Glutamatergic neuron (in vitro differentiated cells): ENCODE measurements around the gene UBXN11. TPM values are rescaled to one million over a fixed set of nuclear protein-coding genes. Genes with fewer than 3 reads are reported as not detected.

ENCODE experiments used
- DNase-seq: peaks from one replicate; pipeline ENCODE4 v3.0.0; 2022
- H3K27ac Mint-ChIP-seq: one replicate; pipeline ENCODE4 v1.8.0; 2020; ENCODE audit warnings: mild to moderate bottlenecking, mixed read lengths, inconsistent platforms; ENCODE audit not compliant: unreplicated experiment
- H3K27me3 Mint-ChIP-seq: one replicate; pipeline ENCODE4 v1.8.0; 2020; ENCODE audit warnings: mild to moderate bottlenecking, moderate library complexity, mixed read lengths, inconsistent platforms; ENCODE audit not compliant: unreplicated experiment
- H3K36me3 Mint-ChIP-seq: one replicate; pipeline ENCODE4 v1.8.0; 2020; ENCODE audit warnings: mild to moderate bottlenecking, mixed read lengths, inconsistent platforms; ENCODE audit not compliant: unreplicated experiment
- H3K4me1 Mint-ChIP-seq: one replicate; pipeline ENCODE4 v1.8.0; 2020; ENCODE audit warnings: mild to moderate bottlenecking, low read depth, mixed read lengths, inconsistent platforms; ENCODE audit not compliant: unreplicated experiment
- H3K4me3 Mint-ChIP-seq: one replicate; pipeline ENCODE4 v1.8.0; 2020; ENCODE audit warnings: mild to moderate bottlenecking, mixed read lengths, inconsistent platforms; ENCODE audit not compliant: unreplicated experiment
- H3K9me3 Mint-ChIP-seq: one replicate; pipeline ENCODE4 v1.8.0; 2020; ENCODE audit warnings: mild to moderate bottlenecking, moderate library complexity, mixed read lengths, inconsistent platforms; ENCODE audit not compliant: unreplicated experiment
- total RNA-seq: library from RNA; stranded (reverse); fragmentation: NEBNext Ultra II Directional; extraction: Animal tissue kit (Norgen Biotek cat#: 25700); gene quantifications from one replicate; pipeline ENCODE4 v1.2.1, GENCODE V29; 2021; ENCODE audit not compliant: unreplicated experiment
- TF ChIP-seq, protein P1 (sequence below): fragments of 200-600 bp; sonication (generic); IDR thresholded peaks from one replicate; pipeline ENCODE4 v1.5.0; 2021; ENCODE audit not compliant: partially characterized antibody, unreplicated experiment

UBXN11 gene
- total RNA-seq, 1 donor from 2014 or later, result 11.4 TPM

DNA sequence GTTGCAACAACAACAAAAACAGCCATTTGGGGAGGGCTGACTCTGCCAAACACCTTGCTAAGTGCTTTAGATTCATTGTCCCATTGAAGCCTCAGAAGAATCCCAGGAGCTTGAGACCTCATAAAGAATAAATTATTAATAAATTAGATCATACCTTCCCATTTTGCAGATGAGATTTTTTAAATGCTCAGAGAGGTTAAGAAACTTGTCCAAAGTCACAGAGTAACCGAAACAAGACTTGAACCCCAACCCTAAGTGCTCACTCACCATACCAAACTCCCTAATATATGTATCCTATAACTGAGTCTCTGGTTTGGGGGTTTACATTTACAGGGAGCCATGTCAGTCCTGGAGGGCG, 43.9 kb upstream of the UBXN11 start:
- no peaks in the 10 kb centered on the region for H3K4me1 Mint-ChIP-seq
- TF ChIP-seq, protein P1, sequence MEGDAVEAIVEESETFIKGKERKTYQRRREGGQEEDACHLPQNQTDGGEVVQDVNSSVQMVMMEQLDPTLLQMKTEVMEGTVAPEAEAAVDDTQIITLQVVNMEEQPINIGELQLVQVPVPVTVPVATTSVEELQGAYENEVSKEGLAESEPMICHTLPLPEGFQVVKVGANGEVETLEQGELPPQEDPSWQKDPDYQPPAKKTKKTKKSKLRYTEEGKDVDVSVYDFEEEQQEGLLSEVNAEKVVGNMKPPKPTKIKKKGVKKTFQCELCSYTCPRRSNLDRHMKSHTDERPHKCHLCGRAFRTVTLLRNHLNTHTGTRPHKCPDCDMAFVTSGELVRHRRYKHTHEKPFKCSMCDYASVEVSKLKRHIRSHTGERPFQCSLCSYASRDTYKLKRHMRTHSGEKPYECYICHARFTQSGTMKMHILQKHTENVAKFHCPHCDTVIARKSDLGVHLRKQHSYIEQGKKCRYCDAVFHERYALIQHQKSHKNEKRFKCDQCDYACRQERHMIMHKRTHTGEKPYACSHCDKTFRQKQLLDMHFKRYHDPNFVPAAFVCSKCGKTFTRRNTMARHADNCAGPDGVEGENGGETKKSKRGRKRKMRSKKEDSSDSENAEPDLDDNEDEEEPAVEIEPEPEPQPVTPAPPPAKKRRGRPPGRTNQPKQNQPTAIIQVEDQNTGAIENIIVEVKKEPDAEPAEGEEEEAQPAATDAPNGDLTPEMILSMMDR, result no peak
- H3K27me3 Mint-ChIP-seq, result peaks cover 3% of the 10 kb centered on the region
- H3K9me3 Mint-ChIP-seq, result peaks cover 3% of the 10 kb centered on the region
- H3K27ac Mint-ChIP-seq, result no peak overlapping the region
- DNase-seq, result no peak
- no peaks in the 10 kb centered on the region for H3K36me3 Mint-ChIP-seq
- no peak overlapping the region for H3K4me3 Mint-ChIP-seq

DNA sequence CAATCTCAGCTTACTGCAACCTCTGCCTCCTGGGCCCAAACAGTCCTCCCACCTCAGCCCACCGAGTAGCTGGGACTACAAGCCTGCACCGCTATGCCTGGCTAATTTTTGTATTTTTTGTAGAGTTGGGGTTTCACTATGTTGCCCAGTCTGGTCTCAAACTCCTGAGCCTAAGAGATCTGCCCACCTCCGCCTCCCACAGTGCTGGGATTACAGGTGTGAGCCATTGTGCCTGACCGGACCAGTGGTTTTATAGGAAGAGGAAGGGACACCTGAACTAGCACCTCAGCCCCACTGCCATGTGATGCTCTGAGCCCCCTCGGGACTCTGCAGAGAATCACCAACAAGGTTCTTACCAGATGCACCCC, 43.4 kb upstream of the UBXN11 start:
- Mint-ChIP-seq H3K27ac (no peak overlapping the region), H3K4me1 (no peaks in the 10 kb centered on the region)

DNA sequence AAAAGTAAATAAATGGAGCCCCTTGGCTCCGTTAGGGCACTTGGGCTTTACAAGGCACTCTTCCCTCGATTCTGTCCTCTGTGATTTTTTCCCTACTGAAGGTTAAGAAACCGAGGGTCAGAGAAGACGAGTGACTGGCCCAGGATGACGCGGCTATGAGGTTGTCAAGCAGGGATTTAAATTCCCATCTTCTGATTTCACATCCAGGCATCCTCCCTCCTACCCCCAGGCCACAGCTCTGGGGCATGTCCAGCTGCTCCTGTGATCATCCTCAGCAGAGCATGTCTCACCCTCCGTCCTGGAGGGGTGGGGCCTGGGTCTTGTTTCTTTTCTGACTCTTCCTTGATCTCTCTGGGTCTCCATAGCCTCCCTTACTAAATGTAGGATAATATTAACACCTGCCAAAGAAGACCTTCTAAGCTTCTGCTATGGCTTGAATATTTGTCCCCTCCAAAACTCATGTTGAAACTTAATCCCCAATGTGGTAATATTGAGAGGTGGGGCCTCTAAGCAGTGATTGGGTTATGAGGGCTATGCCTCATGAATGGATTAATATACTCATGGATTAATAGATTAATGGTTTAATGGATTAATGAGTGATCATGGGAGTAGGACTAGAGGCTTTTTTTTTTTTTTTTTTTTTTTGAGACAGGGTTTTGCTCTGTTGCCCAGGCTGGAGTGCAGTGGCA, 42.9 kb upstream of the UBXN11 start:
- DNase-seq, result no peak
- peaks cover 3% of the 10 kb centered on the region for H3K27me3 Mint-ChIP-seq
- peaks cover 3% of the 10 kb centered on the region for H3K9me3 Mint-ChIP-seq
- no peak overlapping the region for H3K4me3 Mint-ChIP-seq
- no peaks in the 10 kb centered on the region for H3K4me1 Mint-ChIP-seq
- TF ChIP-seq, protein P1, result no peak
- H3K36me3 Mint-ChIP-seq, result no peaks in the 10 kb centered on the region
- no peak overlapping the region for H3K27ac Mint-ChIP-seq

More for the DNA sequence above, 43.4 kb upstream of the UBXN11 start:
- Mint-ChIP-seq H3K36me3 (no peaks in the 10 kb centered on the region), H3K4me3 (no peak overlapping the region), H3K9me3 (peaks cover 3% of the 10 kb centered on the region), H3K27me3 (peaks cover 3% of the 10 kb centered on the region)
- TF ChIP-seq, protein P1, result no peak
- DNase-seq, result no peak

DNA sequence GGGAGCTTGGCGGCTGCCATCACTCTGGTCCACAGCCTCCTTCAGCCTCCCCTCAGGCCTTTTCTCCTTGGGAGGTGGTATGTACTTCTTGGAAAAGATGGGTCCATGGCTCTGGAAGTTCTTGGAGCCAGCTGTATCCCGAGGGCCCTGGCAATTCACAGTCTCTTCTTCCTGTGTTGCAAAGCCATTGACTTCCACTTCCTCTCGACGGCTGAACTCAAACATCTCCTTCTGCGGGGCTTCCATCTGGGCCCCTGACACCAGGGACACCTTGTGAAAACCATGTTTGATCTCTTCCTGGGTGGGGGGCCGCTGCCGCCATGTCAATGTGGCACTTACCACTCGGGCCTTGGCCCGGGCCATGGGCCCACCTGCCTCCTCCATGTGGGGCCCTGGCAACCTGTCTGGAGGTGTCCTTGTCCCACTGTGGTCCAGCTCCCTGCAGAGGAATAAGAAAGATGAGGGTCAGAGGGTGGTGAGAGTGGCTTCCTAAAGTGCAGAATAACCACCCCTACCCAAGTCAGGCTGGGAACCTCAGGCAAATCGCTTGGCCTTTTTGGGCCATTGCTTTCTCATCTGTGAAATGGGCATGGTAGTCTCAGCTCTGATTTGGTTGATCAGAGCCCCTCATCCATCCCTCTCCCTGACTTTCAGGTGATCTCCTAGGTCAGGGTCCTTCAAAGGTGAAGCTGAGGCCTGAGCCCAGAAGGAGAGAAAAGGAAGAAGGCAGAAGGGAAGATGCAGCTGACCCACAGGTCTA, 40.0 kb upstream of the UBXN11 start:
- no peaks in the 10 kb centered on the region for H3K9me3 Mint-ChIP-seq
- H3K4me3 Mint-ChIP-seq, result no peak overlapping the region
- no peak for DNase-seq
- no peak overlapping the region for H3K27ac Mint-ChIP-seq
- H3K4me1 Mint-ChIP-seq, result no peaks in the 10 kb centered on the region
- no peaks in the 10 kb centered on the region for H3K36me3 Mint-ChIP-seq
- H3K27me3 Mint-ChIP-seq, result peaks cover 4% of the 10 kb centered on the region
- TF ChIP-seq, protein P1, result no peak

DNA sequence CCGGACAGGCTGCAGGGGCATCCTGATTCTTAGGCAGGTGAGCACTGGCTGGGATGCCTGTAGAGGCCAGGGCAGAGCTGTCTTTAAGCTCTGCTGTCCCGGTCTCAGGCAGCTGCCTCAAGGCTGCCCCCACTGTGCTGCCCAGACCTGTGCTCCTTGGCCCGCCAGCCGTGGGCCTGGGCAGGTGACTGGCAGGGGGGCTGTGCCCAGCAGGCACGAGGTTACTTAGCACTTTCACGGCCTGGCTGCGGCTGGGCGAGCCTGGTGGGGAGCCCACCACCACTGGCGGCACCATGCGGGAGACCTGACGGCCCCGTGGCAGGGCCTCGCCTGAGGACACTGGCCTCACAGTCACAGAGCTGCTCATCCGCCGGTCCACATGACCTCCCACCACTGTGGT, 39.3 kb upstream of the UBXN11 start:
- Mint-ChIP-seq H3K27me3 (peaks cover 4% of the 10 kb centered on the region), H3K4me1 (no peaks in the 10 kb centered on the region), H3K4me3 (no peak overlapping the region), H3K36me3 (no peaks in the 10 kb centered on the region), H3K27ac (no peak overlapping the region), H3K9me3 (no peaks in the 10 kb centered on the region)
- TF ChIP-seq, protein P1, result no peak
- DNase-seq, result no peak
